Thyroid gland (tissue), 4 donors: ENCODE results near the gene OTOF. TPM values are rescaled to one million over a fixed set of nuclear protein-coding genes. Genes with fewer than 3 reads are reported as not detected.

Source experiments
- DNase-seq, 2 donors: peaks; one replicate each; pipeline ENCODE4 v3.0.0-alpha.2; 2019
- H3K27ac ChIP-seq, 3 donors: fragments of 200-600 bp; sonication (generic); 1 replicate in 2 of 3; 2 replicates in 1 of 3; pipeline ENCODE4 v1.5.1; 2016 to 2019; ENCODE audit warnings: mild to moderate bottlenecking in 1 of 3, moderate library complexity in 1 of 3
- H3K27me3 ChIP-seq: fragments of 200-600 bp; sonication (generic); one replicate; pipeline ENCODE4 v1.5.1; 2019
- H3K36me3 ChIP-seq, 2 donors: fragments of 200-600 bp; sonication (generic); one replicate each; pipeline ENCODE4 v1.5.1; 2016 to 2019
- H3K4me1 ChIP-seq, 2 donors: fragments of 200-600 bp; sonication (generic); one replicate each; pipeline ENCODE4 v1.5.1; 2017 to 2019
- H3K4me3 ChIP-seq, 3 donors: fragments of 200-600 bp; sonication (generic); replicated peaks in 1 of 3; 1 replicate in 2 of 3; 2 replicates in 1 of 3; pipeline ENCODE4 v1.5.1; 2016; ENCODE audit warnings: mild to moderate bottlenecking in 1 of 3
- H3K9me3 ChIP-seq: fragments of 200-600 bp; sonication (generic); one replicate; pipeline ENCODE4 v1.5.1; 2017
- POLR2A ChIP-seq, 2 donors: fragments of 450-650 bp; IDR thresholded peaks; one replicate each; pipeline ENCODE4 v1.6.1; 2017; ENCODE audit warnings: antibody characterized with exemption in 2 of 2, mild to moderate bottlenecking in 2 of 2, moderate library complexity in 1 of 2
- WGBS, 2 donors: methylation state at CpG; one replicate each; pipeline ENCODE4 v1.1.5; 2017; 5-methylcytosine and 5-hydroxymethylcytosine counted together
- intact Hi-C: fragments of 100-400 bp; cut with DNase I; formaldehyde crosslinking; loops from one replicate; pipeline ENCODE4 v1.15.1; 2023
- total RNA-seq, 4 donors: library from RNA; depleted of rRNA; stranded (reverse); fragments of >200 nt; gene quantifications; one replicate each; pipeline ENCODE4 v1.2.3, GENCODE V29; 2016
- TF ChIP-seq, protein P1 (sequence below), 6 experiments: fragments of 200-600 bp in 3 of 6; fragments of 450-650 bp in 3 of 6; sonication (generic) in 3 of 6; IDR thresholded peaks; one replicate each; pipeline ENCODE4 v1.5.1; 2016 to 2019; ENCODE audit warnings: antibody characterized with exemption in 6 of 6, mild to moderate bottlenecking in 2 of 6, inconsistent platforms in 1 of 6, moderate library complexity in 1 of 6

The OTOF gene
- total RNA-seq, 4 donors from 2014 or later, result 0.67 TPM; not detected in 3

DNA sequence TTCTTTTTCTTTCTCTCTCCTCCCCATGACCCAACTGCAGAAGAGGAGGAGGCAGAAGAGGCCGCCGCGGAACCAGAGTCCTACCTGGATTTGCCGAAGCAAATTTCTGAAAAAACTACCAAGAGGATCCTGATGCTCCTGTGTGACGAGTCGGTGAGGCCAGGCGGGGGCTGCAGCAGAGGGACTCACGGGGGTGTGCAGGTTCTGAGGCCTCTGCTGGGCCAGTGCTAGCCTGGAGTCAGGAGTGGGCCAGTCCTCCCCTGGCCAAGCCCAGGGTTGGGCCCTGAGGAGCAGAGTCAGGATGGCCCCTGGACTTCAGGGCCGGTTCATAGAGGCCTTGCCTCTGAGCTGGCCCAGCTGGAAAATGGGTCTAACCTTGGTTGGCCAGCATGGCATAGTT is 29.3 kb downstream of the OTOF start:
- Histone ChIP-seq H3K27me3 (no peaks in the 10 kb centered on the region), H3K4me1 (no peaks in the 10 kb centered on the region), H3K27ac (no peak overlapping the region), H3K9me3 (no peaks in the 10 kb centered on the region), H3K4me3 (no peak overlapping the region), H3K36me3 (no peaks in the 10 kb centered on the region)
- 93% methylated on average over 8 to 9 of the region's 9 CpGs for WGBS, 2 donors
- intact Hi-C loops, result no loop called here
- DNase-seq, result no peak
- TF ChIP-seq POLR2A (IDR thresholded peaks at IDR 0.05), result no peak
- TF ChIP-seq, protein P1, sequence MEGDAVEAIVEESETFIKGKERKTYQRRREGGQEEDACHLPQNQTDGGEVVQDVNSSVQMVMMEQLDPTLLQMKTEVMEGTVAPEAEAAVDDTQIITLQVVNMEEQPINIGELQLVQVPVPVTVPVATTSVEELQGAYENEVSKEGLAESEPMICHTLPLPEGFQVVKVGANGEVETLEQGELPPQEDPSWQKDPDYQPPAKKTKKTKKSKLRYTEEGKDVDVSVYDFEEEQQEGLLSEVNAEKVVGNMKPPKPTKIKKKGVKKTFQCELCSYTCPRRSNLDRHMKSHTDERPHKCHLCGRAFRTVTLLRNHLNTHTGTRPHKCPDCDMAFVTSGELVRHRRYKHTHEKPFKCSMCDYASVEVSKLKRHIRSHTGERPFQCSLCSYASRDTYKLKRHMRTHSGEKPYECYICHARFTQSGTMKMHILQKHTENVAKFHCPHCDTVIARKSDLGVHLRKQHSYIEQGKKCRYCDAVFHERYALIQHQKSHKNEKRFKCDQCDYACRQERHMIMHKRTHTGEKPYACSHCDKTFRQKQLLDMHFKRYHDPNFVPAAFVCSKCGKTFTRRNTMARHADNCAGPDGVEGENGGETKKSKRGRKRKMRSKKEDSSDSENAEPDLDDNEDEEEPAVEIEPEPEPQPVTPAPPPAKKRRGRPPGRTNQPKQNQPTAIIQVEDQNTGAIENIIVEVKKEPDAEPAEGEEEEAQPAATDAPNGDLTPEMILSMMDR (IDR thresholded peaks at IDR 0.05), result no peak

DNA sequence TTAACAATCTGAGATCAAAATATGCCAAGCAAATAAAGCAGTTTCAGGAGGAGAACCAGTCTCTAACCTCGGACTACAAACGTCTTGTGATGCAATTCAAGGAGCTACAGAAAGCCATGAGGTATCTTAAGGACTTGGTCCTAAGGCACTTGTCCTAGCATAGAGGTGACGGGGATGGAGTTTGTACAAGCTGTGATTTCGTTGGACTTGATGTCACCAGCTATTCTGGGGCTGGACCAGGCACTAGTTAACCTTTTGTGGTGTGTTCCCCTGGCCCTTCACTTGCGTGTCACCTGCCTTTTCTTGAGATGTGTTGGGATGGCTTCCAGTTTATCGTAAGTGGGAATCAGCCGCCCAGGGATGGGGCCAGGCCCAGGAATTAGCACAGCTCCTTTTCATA is 33.7 kb downstream of the OTOF start:
- intact Hi-C loops, result no loop called here
- H3K9me3 ChIP-seq, result no peaks in the 10 kb centered on the region
- no peak for DNase-seq
- no peak overlapping the region for H3K4me3 ChIP-seq
- no peaks in the 10 kb centered on the region for H3K27me3 ChIP-seq
- H3K27ac ChIP-seq, result no peak overlapping the region
- no peaks in the 10 kb centered on the region for H3K4me1 ChIP-seq
- no peaks in the 10 kb centered on the region for H3K36me3 ChIP-seq
- WGBS, 2 donors, result 80 to 83% methylated on average over 7 of the region's 7 CpGs
- no peak for TF ChIP-seq POLR2A (IDR thresholded peaks at IDR 0.05)
- TF ChIP-seq, protein P1 (IDR thresholded peaks at IDR 0.05), result no peak

DNA sequence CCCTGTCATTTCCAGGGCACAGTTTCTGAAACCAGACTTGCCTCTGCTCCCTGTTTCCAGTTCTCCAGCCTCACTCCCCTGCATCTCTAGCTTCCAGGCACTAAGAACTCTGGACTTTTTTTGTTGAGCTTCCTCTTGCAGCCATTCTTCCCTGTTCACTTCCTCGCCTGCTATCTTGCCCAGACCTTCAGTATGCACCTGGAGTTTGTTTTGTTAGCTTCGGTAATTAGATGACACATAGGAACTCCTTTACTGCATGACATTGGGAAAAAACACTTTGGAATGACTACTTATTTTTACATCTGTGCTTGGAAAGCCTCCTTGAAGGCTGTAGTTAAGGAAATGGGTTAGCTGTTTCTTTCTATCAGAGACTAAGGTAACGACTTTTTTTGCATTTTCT is 35.2 kb downstream of the OTOF start:
- Histone ChIP-seq H3K36me3 (no peaks in the 10 kb centered on the region), H3K9me3 (no peaks in the 10 kb centered on the region), H3K4me1 (peaks cover 0 to 5% of the 10 kb centered on the region in 2 donors), H3K27ac (no peak overlapping the region), H3K4me3 (no peak overlapping the region), H3K27me3 (no peaks in the 10 kb centered on the region)
- intact Hi-C loops, result no loop called here
- TF ChIP-seq, protein P1 (IDR thresholded peaks at IDR 0.05), result no peak
- no peak for TF ChIP-seq POLR2A (IDR thresholded peaks at IDR 0.05)
- DNase-seq, result no peak
- WGBS, 2 donors, result 81 to 85% methylated on average over 3 of the region's 3 CpGs

DNA sequence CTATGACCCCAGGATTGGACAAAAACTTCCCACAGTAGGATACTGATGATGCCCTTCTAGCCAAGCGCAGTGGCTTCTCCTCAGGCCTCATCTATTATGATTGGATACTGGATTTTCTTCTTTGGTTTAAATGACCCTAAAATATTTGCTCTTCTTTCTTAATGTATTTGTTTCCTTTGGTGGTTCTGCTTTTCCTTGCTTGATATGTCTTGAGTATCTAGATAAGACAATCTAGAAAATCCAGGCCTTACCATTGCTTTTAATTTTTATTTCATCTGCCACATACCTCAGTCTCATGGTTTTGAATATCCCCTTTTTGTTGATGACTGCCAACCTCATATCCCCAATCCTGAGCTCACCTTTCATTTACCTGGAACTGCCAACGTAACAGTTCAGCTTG is 35.6 kb downstream of the OTOF start:
- no peaks in the 10 kb centered on the region for H3K27me3 ChIP-seq
- no peaks in the 10 kb centered on the region for H3K9me3 ChIP-seq
- no peak for TF ChIP-seq POLR2A (IDR thresholded peaks at IDR 0.05)
- TF ChIP-seq, protein P1 (IDR thresholded peaks at IDR 0.05), result no peak
- no peak overlapping the region for H3K4me3 ChIP-seq
- no peak overlapping the region for H3K27ac ChIP-seq
- WGBS, 2 donors, result 92 to 93% methylated on average over 2 of the region's 2 CpGs
- no peaks in the 10 kb centered on the region for H3K36me3 ChIP-seq
- no peak for DNase-seq
- peaks cover 0 to 5% of the 10 kb centered on the region in 2 donors for H3K4me1 ChIP-seq
- intact Hi-C loops, result no loop called here

DNA sequence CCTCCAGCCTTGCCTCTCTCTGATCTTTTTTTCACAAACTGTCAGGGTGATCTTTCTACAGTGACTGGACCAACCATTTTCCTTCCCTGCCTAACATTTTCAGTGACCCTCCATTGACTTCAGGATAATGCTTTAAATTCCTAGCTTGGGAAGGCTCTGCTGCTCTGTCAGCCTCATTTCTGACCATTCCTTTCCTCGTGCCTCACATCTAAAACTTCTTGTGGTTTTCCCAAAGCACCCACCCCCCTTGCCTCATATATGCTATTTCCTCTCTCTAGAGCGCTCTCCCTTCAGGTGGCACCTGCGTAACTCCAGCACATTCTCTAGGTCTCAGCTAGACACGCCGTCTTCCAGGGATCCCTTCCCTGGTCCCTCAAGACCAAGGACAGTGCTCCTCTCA is 39.0 kb downstream of the OTOF start:
- DNase-seq, result no peak
- Histone ChIP-seq H3K9me3 (no peaks in the 10 kb centered on the region), H3K4me1 (peaks cover 0 to 5% of the 10 kb centered on the region in 2 donors), H3K36me3 (no peaks in the 10 kb centered on the region), H3K27ac (no peak overlapping the region), H3K27me3 (no peaks in the 10 kb centered on the region), H3K4me3 (no peak overlapping the region)
- WGBS, 2 donors, result 87 to 89% methylated on average over 5 of the region's 5 CpGs
- intact Hi-C loops, result no loop called here
- no peak for TF ChIP-seq POLR2A (IDR thresholded peaks at IDR 0.05)
- TF ChIP-seq, protein P1 (IDR thresholded peaks at IDR 0.05), result peak in 1 of 6 experiments; percentile 2
